ENCODE data around the gene WSB2.

The WSB2 gene

DNA sequence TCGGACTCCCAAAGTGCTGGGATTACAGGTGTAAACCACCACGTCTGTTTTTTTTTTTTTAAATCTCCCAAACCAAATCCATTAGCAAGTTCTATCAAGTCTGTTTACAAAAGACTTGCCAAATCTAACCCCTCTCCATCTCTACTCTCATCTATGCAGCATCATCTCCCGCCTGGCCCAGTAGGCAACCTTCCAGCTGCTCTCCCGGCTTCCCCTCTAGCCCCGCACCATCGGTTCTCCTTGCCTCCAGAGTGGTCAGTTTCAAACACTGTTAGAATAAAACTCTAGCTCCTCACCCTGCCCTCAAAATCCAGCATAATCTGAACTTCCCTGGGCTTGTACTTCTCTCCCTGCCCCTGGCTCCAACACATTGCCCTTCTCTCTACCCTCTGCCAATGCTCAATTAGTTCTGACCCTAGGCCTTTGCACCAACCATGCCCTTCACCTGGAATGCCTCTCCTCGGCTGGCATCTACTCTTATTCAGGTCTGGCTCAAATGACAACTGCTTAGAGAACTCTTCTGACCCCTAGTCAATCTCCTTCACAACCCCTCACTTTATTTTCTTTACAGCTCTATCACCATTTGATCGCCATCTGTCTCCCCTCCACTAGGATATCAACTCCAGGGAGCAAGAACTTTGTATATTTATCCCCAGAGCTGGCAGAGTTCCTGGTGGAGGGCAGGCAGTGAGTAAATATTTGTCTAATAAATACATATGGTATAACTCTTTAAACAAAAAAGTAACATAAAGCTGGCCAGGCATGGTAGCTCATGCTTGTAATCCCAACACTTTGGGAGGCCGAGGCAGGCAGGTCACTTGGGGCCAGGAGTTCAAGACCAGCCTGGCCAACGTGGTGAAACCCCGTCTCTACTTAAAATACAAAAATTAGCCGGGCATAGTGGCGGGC, 4.9 kb downstream of the WSB2 start:
- H3K9me3 ChIP-seq (ENCODE audit: control insufficient read depth, low read length): no peaks in the 10 kb centered on the region
- peaks cover 6% of the 10 kb centered on the region for H3K79me2 ChIP-seq
- H3K4me1 ChIP-seq: peaks cover 16% of the 10 kb centered on the region
- no peak overlapping the region for H3K9ac ChIP-seq
- H3K27me3 ChIP-seq (ENCODE audit: control insufficient read depth, insufficient read depth, low read length): no peaks in the 10 kb centered on the region
- peak overlapping the region; percentile 20 for H3K27ac ChIP-seq
- H3K4me3 ChIP-seq (ENCODE audit: low read depth, low read length): no peak overlapping the region
- TF ChIP-seq, protein P1, sequence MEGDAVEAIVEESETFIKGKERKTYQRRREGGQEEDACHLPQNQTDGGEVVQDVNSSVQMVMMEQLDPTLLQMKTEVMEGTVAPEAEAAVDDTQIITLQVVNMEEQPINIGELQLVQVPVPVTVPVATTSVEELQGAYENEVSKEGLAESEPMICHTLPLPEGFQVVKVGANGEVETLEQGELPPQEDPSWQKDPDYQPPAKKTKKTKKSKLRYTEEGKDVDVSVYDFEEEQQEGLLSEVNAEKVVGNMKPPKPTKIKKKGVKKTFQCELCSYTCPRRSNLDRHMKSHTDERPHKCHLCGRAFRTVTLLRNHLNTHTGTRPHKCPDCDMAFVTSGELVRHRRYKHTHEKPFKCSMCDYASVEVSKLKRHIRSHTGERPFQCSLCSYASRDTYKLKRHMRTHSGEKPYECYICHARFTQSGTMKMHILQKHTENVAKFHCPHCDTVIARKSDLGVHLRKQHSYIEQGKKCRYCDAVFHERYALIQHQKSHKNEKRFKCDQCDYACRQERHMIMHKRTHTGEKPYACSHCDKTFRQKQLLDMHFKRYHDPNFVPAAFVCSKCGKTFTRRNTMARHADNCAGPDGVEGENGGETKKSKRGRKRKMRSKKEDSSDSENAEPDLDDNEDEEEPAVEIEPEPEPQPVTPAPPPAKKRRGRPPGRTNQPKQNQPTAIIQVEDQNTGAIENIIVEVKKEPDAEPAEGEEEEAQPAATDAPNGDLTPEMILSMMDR (IDR thresholded peaks at IDR 0.05): no peak
- no peak overlapping the region for H2AFZ ChIP-seq
- H3K36me3 ChIP-seq (ENCODE audit: control insufficient read depth, insufficient read depth, low read length): no peaks in the 10 kb centered on the region
- no peak overlapping the region for H3K4me2 ChIP-seq (ENCODE audit: low read length)

DNA sequence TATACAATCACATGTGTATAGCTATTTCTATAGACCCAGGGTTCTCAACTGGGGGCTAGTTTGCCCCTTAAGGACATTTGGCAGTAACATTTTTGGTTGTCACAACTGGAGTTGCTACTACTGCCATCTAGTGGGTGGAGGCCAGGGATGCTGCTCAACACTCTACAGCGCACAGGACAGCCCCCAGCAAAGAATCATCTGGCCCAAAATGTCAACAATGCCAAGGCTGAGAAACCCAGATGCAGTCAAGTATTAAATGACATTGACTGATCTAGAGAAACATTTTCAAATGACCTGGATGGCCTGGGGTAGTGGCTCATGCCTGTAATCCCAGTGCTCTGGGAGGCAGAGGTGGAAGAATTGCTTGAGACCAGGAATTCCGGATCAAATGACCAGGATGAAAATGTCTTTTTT, 5.8 kb downstream of the WSB2 start:
- peaks cover 6% of the 10 kb centered on the region for H3K79me2 ChIP-seq
- peaks cover 16% of the 10 kb centered on the region for H3K4me1 ChIP-seq
- no peaks in the 10 kb centered on the region for H3K27me3 ChIP-seq (ENCODE audit: control insufficient read depth, insufficient read depth, low read length)
- H3K4me2 ChIP-seq (ENCODE audit: low read length): no peak overlapping the region
- TF ChIP-seq, protein P1 (IDR thresholded peaks at IDR 0.05): peak; percentile 58
- no peak overlapping the region for H3K27ac ChIP-seq
- no peak overlapping the region for H3K9ac ChIP-seq
- H3K36me3 ChIP-seq (ENCODE audit: control insufficient read depth, insufficient read depth, low read length): no peaks in the 10 kb centered on the region
- H2AFZ ChIP-seq: no peak overlapping the region
- no peak overlapping the region for H3K4me3 ChIP-seq (ENCODE audit: low read depth, low read length)
- H3K9me3 ChIP-seq (ENCODE audit: control insufficient read depth, low read length): no peaks in the 10 kb centered on the region

DNA sequence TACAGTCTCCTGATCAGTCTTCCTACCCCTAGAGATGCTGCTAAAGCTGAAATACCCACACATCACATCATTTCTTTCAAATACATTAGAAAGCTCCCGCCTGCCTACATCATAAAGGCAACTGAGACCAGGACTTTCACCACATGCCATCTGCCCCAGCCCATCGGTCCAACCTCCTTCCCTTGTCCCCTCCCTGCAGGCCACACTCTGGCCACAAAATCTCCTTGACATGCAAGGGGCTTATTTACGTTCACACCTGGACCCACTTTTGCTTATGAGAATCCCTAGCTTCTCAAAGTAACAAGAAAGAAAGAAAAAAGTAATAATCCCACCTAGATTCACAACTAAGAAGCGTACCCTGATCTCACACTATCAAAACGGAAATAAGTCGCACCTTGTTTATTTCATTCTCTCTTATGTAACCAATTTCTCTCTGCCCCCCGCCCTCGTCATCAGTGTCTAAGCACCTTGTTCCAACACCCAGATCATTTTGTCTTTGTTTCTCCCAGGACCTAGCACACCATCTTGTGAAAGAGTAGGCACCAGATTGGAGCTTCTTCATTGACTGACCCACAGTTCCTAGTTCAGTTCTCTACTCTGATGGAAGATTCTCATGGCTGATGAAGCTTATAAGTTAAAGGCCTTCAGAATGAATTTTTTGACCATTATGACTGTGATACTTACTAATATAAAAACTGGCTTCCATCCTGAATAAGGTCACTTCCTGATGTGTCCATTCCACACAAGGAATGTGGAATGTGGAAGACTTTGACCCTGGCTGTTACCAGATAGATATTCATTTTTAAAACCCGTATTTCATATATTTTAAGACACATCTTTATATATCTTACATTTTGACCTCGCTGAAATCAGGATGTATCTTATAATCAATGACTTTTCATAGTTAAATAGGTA, 7.7 kb downstream of the WSB2 start:
- Histone ChIP-seq H3K79me2 (peaks cover 9% of the 10 kb centered on the region), H3K27ac (peak overlapping the region; percentile 15), H3K9ac (no peak overlapping the region), H2AFZ (no peak overlapping the region), H3K4me3 (ENCODE audit: low read depth, low read length) (no peak overlapping the region), H3K27me3 (ENCODE audit: control insufficient read depth, insufficient read depth, low read length) (no peaks in the 10 kb centered on the region), H3K36me3 (ENCODE audit: control insufficient read depth, insufficient read depth, low read length) (no peaks in the 10 kb centered on the region), H3K9me3 (ENCODE audit: control insufficient read depth, low read length) (no peaks in the 10 kb centered on the region), H3K4me1 (peaks cover 10% of the 10 kb centered on the region), H3K4me2 (ENCODE audit: low read length) (no peak overlapping the region)
- TF ChIP-seq, protein P1 (IDR thresholded peaks at IDR 0.05): no peak

DNA sequence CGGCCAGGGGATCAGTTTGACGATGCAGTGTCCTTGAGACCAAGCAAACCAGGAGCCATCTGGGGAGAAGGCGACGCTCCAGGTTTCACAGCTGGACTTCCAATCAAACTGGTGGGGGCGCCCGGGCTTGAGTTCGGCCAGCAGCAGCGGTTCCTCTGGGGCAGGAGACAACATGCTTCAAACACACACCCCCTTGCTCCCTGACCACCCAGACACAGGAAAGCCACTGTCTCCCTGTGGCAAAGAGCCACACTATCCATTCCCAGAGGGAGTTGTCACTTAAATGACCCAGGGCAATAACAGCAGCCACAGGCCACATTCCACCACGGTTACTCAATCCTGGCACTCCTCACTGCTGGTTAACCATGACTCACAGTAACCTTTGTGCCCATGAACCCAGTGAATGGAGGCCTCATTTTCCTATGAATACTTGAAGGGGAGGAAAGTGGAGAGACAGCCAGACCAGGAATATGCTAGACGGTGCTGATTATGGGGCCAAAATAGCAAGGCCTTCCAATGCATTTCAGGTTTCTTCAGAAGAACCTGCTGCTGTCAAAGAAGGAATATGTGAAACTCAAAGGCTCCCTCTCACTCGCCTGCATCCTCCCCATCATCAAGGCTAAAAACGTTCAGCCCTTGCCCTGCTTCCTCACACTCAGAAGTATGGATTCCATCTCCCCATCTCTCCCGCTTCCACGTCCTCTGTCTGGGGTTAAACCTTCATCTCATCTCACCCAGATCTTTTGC, 8.5 kb downstream of the WSB2 start:
- Histone ChIP-seq H3K4me3 (ENCODE audit: low read depth, low read length) (no peak overlapping the region), H3K27me3 (ENCODE audit: control insufficient read depth, insufficient read depth, low read length) (no peaks in the 10 kb centered on the region), H3K27ac (peak overlapping the region; percentile 15), H3K9me3 (ENCODE audit: control insufficient read depth, low read length) (no peaks in the 10 kb centered on the region), H3K36me3 (ENCODE audit: control insufficient read depth, insufficient read depth, low read length) (no peaks in the 10 kb centered on the region), H3K4me2 (ENCODE audit: low read length) (no peak overlapping the region), H3K9ac (no peak overlapping the region), H3K4me1 (peaks cover 10% of the 10 kb centered on the region), H2AFZ (no peak overlapping the region), H3K79me2 (peaks cover 14% of the 10 kb centered on the region)
- TF ChIP-seq, protein P1 (IDR thresholded peaks at IDR 0.05): no peak
